AG04450 (cell line): ENCODE data around the gene VMAC. TPM values are rescaled to one million over a fixed set of nuclear protein-coding genes. Genes with fewer than 3 reads are reported as not detected.

Experiments used
- CTCF ChIA-PET: fragments of 300-600, 350-600 bp; formaldehyde crosslinking; extraction: SDS; loops from one replicate; lab custom pipeline; 2022; ENCODE audit warnings: antibody characterized with exemption, inconsistent platforms; lab: Charles Lee
- POLR2A ChIA-PET: fragments of 350-600 bp; formaldehyde crosslinking; extraction: SDS; loops from one replicate; lab custom pipeline; 2021; ENCODE audit warnings: antibody characterized with exemption, inconsistent platforms; lab: Yijun Ruan, JAX
- DNase-seq: peaks from one replicate; pipeline ENCODE4 v3.0.0-alpha.2; 2011; ENCODE audit warnings: low read depth, low spot score
- H3K27ac ChIP-seq: one replicate; pipeline ENCODE4 v1.5.1; 2012; ENCODE audit warnings: low read depth, low read length, control low read depth
- H3K27me3 ChIP-seq: one replicate; pipeline ENCODE4 v1.6.0; 2012; ENCODE audit warnings: low read length; ENCODE audit not compliant: control insufficient read depth, insufficient read depth
- H3K4me3 ChIP-seq: 2 replicates; pipeline ENCODE4 v1.5.1; 2011; ENCODE audit warnings: mild to moderate bottlenecking, low read depth, low read length, control low read depth
- H3K9me3 ChIP-seq: 2 replicates; pipeline ENCODE4 v1.5.1; 2012; ENCODE audit warnings: low read length; ENCODE audit not compliant: control insufficient read depth, insufficient read depth
- polyA plus RNA-seq: library from polyadenylated mRNA; depleted of rRNA; stranded (reverse); fragments of >200 nt; gene quantifications from 2 replicates; pipeline ENCODE4 v1.2.3, GENCODE V29; 2011; rRNA removed
- TF ChIP-seq, protein P1 (sequence below): IDR thresholded peaks from 2 replicates; pipeline ENCODE4 v1.5.1; 2011; ENCODE audit warnings: low read depth, low read length, control low read depth, inconsistent platforms

Gene VMAC
- polyA plus RNA-seq, 1 experiment, result 2.5 TPM

DNA sequence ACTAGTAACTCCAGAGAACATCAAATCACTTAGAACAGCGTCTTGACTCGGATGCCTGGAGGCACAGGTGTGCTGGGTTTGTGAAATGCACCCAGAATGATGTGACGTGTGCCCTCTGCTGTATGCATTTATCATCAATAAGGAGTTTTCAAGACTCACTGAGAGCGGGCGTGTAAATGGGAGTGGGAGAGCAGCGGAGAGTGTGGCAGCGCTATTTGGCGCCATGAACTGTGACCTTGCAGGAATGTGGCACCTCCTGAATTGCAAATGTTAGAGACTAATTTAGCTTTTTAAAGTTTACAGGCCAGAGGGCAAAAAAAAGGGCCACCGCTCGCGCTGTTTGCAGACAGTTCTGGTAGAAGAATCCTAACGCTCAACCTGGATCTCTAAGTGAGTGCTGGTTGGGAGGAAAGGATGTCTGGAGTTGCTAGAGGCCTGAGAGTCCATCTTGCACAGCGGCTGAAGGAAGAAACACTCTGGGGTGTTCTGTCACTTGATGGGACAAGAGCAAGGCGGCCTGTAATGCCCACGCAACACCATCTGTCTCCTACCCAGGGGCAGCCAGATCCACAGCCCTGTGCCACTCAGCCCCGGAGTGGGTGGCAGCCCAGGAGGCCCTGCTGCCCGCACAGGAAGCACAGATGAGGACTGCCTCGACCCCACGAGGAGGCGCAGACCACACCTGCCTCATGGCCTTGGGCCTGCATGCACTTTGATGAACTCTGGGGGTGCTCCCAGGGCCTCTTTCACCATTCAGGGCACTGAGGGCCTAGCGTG is 53.6 kb downstream of the VMAC start:
- H3K4me3 ChIP-seq, result no peak overlapping the region
- DNase-seq, result no peak
- TF ChIP-seq, protein P1, sequence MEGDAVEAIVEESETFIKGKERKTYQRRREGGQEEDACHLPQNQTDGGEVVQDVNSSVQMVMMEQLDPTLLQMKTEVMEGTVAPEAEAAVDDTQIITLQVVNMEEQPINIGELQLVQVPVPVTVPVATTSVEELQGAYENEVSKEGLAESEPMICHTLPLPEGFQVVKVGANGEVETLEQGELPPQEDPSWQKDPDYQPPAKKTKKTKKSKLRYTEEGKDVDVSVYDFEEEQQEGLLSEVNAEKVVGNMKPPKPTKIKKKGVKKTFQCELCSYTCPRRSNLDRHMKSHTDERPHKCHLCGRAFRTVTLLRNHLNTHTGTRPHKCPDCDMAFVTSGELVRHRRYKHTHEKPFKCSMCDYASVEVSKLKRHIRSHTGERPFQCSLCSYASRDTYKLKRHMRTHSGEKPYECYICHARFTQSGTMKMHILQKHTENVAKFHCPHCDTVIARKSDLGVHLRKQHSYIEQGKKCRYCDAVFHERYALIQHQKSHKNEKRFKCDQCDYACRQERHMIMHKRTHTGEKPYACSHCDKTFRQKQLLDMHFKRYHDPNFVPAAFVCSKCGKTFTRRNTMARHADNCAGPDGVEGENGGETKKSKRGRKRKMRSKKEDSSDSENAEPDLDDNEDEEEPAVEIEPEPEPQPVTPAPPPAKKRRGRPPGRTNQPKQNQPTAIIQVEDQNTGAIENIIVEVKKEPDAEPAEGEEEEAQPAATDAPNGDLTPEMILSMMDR, result no peak
- H3K9me3 ChIP-seq, result no peaks in the 10 kb centered on the region
- POLR2A ChIA-PET, result no interaction called here
- no peaks in the 10 kb centered on the region for H3K27me3 ChIP-seq
- CTCF ChIA-PET, result interaction anchor here (12.8 kb wide), 1 partner anchor 9 kb away, joined by 72 read pairs; no protein-coding TSS in a partner anchor
- no peak overlapping the region for H3K27ac ChIP-seq

DNA sequence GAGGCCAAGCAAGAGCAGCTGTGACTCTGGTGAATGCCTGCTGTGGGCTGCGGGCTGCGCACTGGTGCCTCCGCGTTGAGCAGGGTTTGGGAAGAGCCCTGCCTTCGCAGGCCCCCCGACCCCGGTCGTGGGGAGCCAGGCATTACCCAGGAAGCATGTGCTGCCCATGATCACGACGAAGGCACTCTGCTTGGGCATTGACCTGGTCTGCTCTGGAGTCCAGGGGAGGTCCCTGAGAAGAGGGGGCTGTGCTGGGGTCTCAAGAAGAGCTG is 54.1 kb downstream of the VMAC start:
- ChIA-PET POLR2A (no interaction called here), CTCF (interaction anchor here (12.8 kb wide), 1 partner anchor 8 kb away, joined by 72 read pairs; no protein-coding TSS in a partner anchor)
- no peak overlapping the region for H3K4me3 ChIP-seq
- TF ChIP-seq, protein P1, result no peak
- no peaks in the 10 kb centered on the region for H3K9me3 ChIP-seq
- no peaks in the 10 kb centered on the region for H3K27me3 ChIP-seq
- H3K27ac ChIP-seq, result no peak overlapping the region
- DNase-seq, result no peak

DNA sequence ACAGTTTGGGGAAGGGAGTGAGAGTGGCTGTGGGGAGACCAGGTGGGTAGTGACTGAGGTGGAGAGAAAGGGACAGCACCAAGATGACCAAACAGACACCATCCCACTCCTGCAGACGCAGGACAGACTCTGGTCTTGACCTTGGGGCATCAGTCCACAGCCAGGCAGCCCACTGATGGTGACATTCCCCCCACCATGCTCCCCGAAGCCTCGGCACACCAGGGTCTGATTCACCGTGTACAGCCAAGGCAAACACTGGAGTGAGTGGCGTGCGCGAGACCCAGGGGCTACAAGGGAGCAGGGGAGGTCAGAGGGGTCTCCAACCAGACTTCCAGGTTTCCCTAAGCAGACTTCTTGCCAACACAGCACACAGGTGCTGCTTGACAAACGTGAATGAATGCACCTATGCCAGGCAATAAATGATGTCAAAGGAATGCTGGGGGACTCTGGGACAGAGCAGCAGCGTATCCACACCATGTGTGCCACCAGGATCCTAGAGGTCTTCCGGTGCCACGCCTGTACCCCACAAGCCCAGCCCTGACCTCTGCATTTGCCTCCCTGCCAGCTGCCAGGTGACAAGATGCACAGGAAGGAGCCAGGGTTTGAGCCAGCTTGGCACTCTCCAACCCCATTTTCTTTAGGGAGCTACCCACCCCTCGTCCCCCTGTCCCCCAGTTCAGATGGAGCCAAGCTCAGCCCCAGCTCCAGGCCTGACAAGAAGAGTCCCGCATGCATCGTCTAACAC is 54.8 kb downstream of the VMAC start:
- DNase-seq, result no peak
- no peaks in the 10 kb centered on the region for H3K9me3 ChIP-seq
- no peak overlapping the region for H3K27ac ChIP-seq
- ChIA-PET POLR2A (interaction anchor here (1.3 kb wide), 1 partner anchor 56 kb away, joined by 4 read pairs; the partner anchor contains the start of gene NDUFA11), CTCF (interaction anchor here (1.2 kb wide), 1 partner anchor 155 kb away, joined by 5 read pairs; no protein-coding TSS in a partner anchor)
- no peaks in the 10 kb centered on the region for H3K27me3 ChIP-seq
- TF ChIP-seq, protein P1, result no peak
- no peak overlapping the region for H3K4me3 ChIP-seq

Other genes starting within 250 kb of the VMAC start
- gene MICOS13, start 224.4 kb upstream of the VMAC start, polyA plus RNA-seq, result 25.2 and 39.3 TPM in 2 replicates
- gene HSD11B1L, start 223.8 kb upstream of the VMAC start, polyA plus RNA-seq, result 4.9 and 7.0 TPM in 2 replicates
- 478 and 743 TPM in 2 replicates for gene RPL36, start 214.6 kb upstream of the VMAC start, polyA plus RNA-seq
- gene LONP1, start 184.7 kb upstream of the VMAC start, polyA plus RNA-seq, result 37.8 and 48.6 TPM in 2 replicates
- gene CATSPERD, start 184.2 kb upstream of the VMAC start, polyA plus RNA-seq, result not detected in 2 replicates
- gene PRR22, start 120.1 kb upstream of the VMAC start, polyA plus RNA-seq, result 0.16 and 0.17 TPM in 2 replicates
- gene DUS3L, start 113.7 kb upstream of the VMAC start, polyA plus RNA-seq, result 7.8 and 8.0 TPM in 2 replicates
- 0.24 and 0.53 TPM in 2 replicates for gene NRTN, start 99.8 kb upstream of the VMAC start, polyA plus RNA-seq
- not detected in 2 replicates for gene FUT6, start 65.2 kb upstream of the VMAC start, polyA plus RNA-seq
- not detected in 2 replicates for gene FUT3, start 53.4 kb upstream of the VMAC start, polyA plus RNA-seq
- gene FUT5, start 34.3 kb upstream of the VMAC start, polyA plus RNA-seq, result not detected in 2 replicates
- 168 and 272 TPM in 2 replicates for gene NDUFA11, start 1.1 kb upstream of the VMAC start, polyA plus RNA-seq
- gene CAPS, start 9.4 kb downstream of the VMAC start, polyA plus RNA-seq, result 2.7 and 2.8 TPM in 2 replicates
- 62.6 and 81.9 TPM in 2 replicates for gene RANBP3, start 73.3 kb downstream of the VMAC start, polyA plus RNA-seq
- 2.7 and 2.9 TPM in 2 replicates for gene RFX2, start 205.6 kb downstream of the VMAC start, polyA plus RNA-seq
- gene ACSBG2, start 230.8 kb downstream of the VMAC start, polyA plus RNA-seq, result not detected in 2 replicates